ENCODE results near the gene VIT.

VIT gene

DNA sequence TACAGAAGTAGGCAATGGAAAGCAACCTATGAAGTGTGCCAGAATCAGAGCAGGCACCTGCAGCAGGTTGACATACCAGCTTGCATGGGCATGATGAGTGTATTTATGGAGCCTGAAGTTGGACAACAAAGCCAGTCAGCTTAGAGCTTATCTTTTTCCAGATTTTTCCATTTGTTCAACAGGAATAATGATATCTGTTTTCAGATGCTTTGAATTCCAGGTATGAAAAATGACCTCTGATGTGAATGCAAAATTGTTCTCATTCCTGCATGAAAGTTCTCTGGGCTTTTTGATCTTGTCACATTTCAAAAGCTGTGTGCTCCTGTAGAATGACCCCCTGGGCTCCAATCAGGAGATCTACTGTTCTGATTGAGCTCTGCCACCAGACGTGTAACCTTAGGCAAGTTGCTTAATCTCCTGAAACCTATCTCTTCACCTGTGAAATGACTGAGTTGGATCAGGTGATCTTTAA is 38.2 kb upstream of the VIT start:
- no peak overlapping the region for H3K4me2 ChIP-seq (ENCODE audit: low read depth, low read length, poor library complexity, severe bottlenecking)
- no peaks in the 10 kb centered on the region for H3F3A ChIP-seq (ENCODE audit: low read depth)
- H2AFZ ChIP-seq (ENCODE audit: low read length) = no peak overlapping the region
- no peaks in the 10 kb centered on the region for H3K79me2 ChIP-seq (ENCODE audit: insufficient read depth, low read length)
- H3K4me1 ChIP-seq (ENCODE audit: insufficient read depth, low read length, poor library complexity, severe bottlenecking) = no peaks in the 10 kb centered on the region
- H3K27me3 ChIP-seq (ENCODE audit: insufficient read depth, low read length, poor library complexity, severe bottlenecking) = no peaks in the 10 kb centered on the region
- no peak for TF ChIP-seq EZH2phosphoT487 (IDR thresholded peaks at IDR 0.05; ENCODE audit: borderline replicate concordance)
- TF ChIP-seq, protein P1, sequence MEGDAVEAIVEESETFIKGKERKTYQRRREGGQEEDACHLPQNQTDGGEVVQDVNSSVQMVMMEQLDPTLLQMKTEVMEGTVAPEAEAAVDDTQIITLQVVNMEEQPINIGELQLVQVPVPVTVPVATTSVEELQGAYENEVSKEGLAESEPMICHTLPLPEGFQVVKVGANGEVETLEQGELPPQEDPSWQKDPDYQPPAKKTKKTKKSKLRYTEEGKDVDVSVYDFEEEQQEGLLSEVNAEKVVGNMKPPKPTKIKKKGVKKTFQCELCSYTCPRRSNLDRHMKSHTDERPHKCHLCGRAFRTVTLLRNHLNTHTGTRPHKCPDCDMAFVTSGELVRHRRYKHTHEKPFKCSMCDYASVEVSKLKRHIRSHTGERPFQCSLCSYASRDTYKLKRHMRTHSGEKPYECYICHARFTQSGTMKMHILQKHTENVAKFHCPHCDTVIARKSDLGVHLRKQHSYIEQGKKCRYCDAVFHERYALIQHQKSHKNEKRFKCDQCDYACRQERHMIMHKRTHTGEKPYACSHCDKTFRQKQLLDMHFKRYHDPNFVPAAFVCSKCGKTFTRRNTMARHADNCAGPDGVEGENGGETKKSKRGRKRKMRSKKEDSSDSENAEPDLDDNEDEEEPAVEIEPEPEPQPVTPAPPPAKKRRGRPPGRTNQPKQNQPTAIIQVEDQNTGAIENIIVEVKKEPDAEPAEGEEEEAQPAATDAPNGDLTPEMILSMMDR (conservative IDR thresholded peaks at IDR 0.05; ENCODE audit: low read length) = no peak
- H3K4me3 ChIP-seq (ENCODE audit: low read length, poor library complexity, severe bottlenecking) = no peak overlapping the region
- H3K9me3 ChIP-seq (ENCODE audit: insufficient read depth, low read depth, low read length) = no peaks in the 10 kb centered on the region
- no peaks in the 10 kb centered on the region for H3K9me2 ChIP-seq (replicated peaks; ENCODE audit: low read depth, low read length)
- H4K20me1 ChIP-seq (ENCODE audit: insufficient read depth, low read length, poor library complexity, severe bottlenecking) = no peaks in the 10 kb centered on the region
- no peak overlapping the region for H3K9ac ChIP-seq (ENCODE audit: low read depth, low read length, poor library complexity, severe bottlenecking)
- H3K36me3 ChIP-seq (ENCODE audit: insufficient read depth, low read length) = no peaks in the 10 kb centered on the region

DNA sequence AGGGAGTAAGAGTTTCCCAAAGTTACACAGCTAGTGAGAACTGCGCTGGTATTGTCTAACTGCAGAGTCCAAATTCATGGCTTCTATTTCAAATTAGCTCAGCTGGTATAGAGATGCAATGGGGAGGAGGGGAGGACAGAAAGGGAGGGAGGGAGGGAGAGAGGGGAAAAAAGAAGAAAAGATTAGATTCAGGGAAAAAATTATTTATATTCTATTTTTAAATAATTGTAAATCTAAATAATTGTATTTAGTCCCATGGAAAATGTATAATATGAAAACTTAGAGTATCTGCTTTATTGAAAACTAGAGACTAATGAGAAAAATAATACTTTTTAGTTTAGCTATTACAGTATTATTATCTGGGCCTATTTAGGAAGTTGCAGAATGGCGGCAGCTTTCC is 37.3 kb upstream of the VIT start:
- H3K4me3 ChIP-seq (ENCODE audit: low read length, poor library complexity, severe bottlenecking) = no peak overlapping the region
- H3K27me3 ChIP-seq (ENCODE audit: insufficient read depth, low read length, poor library complexity, severe bottlenecking) = no peaks in the 10 kb centered on the region
- H3K4me1 ChIP-seq (ENCODE audit: insufficient read depth, low read length, poor library complexity, severe bottlenecking) = no peaks in the 10 kb centered on the region
- H3F3A ChIP-seq (ENCODE audit: low read depth) = no peaks in the 10 kb centered on the region
- H3K79me2 ChIP-seq (ENCODE audit: insufficient read depth, low read length) = no peaks in the 10 kb centered on the region
- no peaks in the 10 kb centered on the region for H3K36me3 ChIP-seq (ENCODE audit: insufficient read depth, low read length)
- no peak overlapping the region for H2AFZ ChIP-seq (ENCODE audit: low read length)
- TF ChIP-seq, protein P1 (conservative IDR thresholded peaks at IDR 0.05; ENCODE audit: low read length) = no peak
- no peak for TF ChIP-seq EZH2phosphoT487 (IDR thresholded peaks at IDR 0.05; ENCODE audit: borderline replicate concordance)
- no peaks in the 10 kb centered on the region for H4K20me1 ChIP-seq (ENCODE audit: insufficient read depth, low read length, poor library complexity, severe bottlenecking)
- H3K4me2 ChIP-seq (ENCODE audit: low read depth, low read length, poor library complexity, severe bottlenecking) = no peak overlapping the region
- no peaks in the 10 kb centered on the region for H3K9me2 ChIP-seq (replicated peaks; ENCODE audit: low read depth, low read length)
- H3K9ac ChIP-seq (ENCODE audit: low read depth, low read length, poor library complexity, severe bottlenecking) = no peak overlapping the region
- H3K9me3 ChIP-seq (ENCODE audit: insufficient read depth, low read depth, low read length) = no peaks in the 10 kb centered on the region

DNA sequence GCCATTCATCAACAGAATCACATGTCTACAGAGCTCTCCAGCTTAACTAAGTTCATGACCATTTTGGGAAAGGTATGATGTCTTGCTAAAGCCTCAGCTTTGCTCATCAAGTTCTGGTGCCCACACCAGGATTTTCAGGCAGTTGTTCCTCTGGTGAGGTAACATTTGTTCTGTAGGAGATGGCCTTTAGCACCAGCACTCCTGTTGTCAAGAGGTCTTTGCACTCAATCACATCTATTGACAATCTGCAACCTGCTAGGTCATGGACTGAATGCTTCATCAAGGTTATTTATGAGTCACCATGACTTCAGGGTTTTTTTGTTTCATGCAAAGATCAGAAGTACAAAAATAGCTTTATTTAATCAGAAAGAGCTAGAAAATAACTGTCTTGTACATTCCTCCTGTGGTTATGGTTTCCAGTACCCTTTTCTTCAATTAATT is 36.6 kb upstream of the VIT start:
- Histone ChIP-seq H3K79me2 (ENCODE audit: insufficient read depth, low read length) (no peaks in the 10 kb centered on the region), H3K36me3 (ENCODE audit: insufficient read depth, low read length) (no peaks in the 10 kb centered on the region), H3K9me3 (ENCODE audit: insufficient read depth, low read depth, low read length) (no peaks in the 10 kb centered on the region), H3K4me3 (ENCODE audit: low read length, poor library complexity, severe bottlenecking) (no peak overlapping the region), H3K4me1 (ENCODE audit: insufficient read depth, low read length, poor library complexity, severe bottlenecking) (no peaks in the 10 kb centered on the region), H3K4me2 (ENCODE audit: low read depth, low read length, poor library complexity, severe bottlenecking) (no peak overlapping the region), H3K9me2 (replicated peaks; ENCODE audit: low read depth, low read length) (no peaks in the 10 kb centered on the region), H3K9ac (ENCODE audit: low read depth, low read length, poor library complexity, severe bottlenecking) (no peak overlapping the region), H2AFZ (ENCODE audit: low read length) (no peak overlapping the region), H4K20me1 (ENCODE audit: insufficient read depth, low read length, poor library complexity, severe bottlenecking) (no peaks in the 10 kb centered on the region), H3K27me3 (ENCODE audit: insufficient read depth, low read length, poor library complexity, severe bottlenecking) (no peaks in the 10 kb centered on the region), H3F3A (ENCODE audit: low read depth) (no peaks in the 10 kb centered on the region)
- TF ChIP-seq, protein P1 (conservative IDR thresholded peaks at IDR 0.05; ENCODE audit: low read length) = no peak
- TF ChIP-seq EZH2phosphoT487 (IDR thresholded peaks at IDR 0.05; ENCODE audit: borderline replicate concordance) = no peak

Measured in Loucy (cell line).